MM.1S (cell line): ENCODE data around the gene KCNA3.

ENCODE experiments used
- EZH2phosphoT487 ChIP-seq: fragments of 300-600 bp; sonication (generic); IDR thresholded peaks from 2 replicates; pipeline ENCODE4 v1.6.1; 2018; ENCODE audit warnings: antibody characterized with exemption, low read length
- TF ChIP-seq, protein P1 (sequence below): fragments of 300-600 bp; sonication (generic); IDR thresholded peaks from 2 replicates; pipeline ENCODE4 v1.5.1; 2016; ENCODE audit warnings: antibody characterized with exemption, low read length, mixed read lengths

GRCh38 chr1:110643879-110644472 lies 30.8 kb downstream of the KCNA3 start:
- TF ChIP-seq, protein P1, sequence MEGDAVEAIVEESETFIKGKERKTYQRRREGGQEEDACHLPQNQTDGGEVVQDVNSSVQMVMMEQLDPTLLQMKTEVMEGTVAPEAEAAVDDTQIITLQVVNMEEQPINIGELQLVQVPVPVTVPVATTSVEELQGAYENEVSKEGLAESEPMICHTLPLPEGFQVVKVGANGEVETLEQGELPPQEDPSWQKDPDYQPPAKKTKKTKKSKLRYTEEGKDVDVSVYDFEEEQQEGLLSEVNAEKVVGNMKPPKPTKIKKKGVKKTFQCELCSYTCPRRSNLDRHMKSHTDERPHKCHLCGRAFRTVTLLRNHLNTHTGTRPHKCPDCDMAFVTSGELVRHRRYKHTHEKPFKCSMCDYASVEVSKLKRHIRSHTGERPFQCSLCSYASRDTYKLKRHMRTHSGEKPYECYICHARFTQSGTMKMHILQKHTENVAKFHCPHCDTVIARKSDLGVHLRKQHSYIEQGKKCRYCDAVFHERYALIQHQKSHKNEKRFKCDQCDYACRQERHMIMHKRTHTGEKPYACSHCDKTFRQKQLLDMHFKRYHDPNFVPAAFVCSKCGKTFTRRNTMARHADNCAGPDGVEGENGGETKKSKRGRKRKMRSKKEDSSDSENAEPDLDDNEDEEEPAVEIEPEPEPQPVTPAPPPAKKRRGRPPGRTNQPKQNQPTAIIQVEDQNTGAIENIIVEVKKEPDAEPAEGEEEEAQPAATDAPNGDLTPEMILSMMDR = no peak
- TF ChIP-seq EZH2phosphoT487 = no peak
